Erythroblast (primary cell): ENCODE results near the gene CAMSAP2.
"Not testable (repeated sequence)": the region's sequence is repeated elsewhere in the genome, so short reads cannot be mapped to it uniquely, and the experiment has no call there.

ENCODE experiments used
- DNase-seq, 2 experiments: peaks; one replicate each; lab custom pipeline; 2025; lab: John Stamatoyannopoulos, UW
- GATA1 ChIP-seq: IDR thresholded peaks from 2 replicates; pipeline ENCODE4 v1.6.1; 2011; ENCODE audit warnings: low read depth, mild to moderate bottlenecking, control low read depth, low read length, moderate library complexity
- POLR2A ChIP-seq: IDR thresholded peaks from 2 replicates; pipeline ENCODE4 v1.6.1; 2011; ENCODE audit warnings: mild to moderate bottlenecking, low read length

The CAMSAP2 gene

GRCh38 chr1:200787896-200788387, 49.2 kb downstream of the CAMSAP2 start:
- TF ChIP-seq GATA1 (no peak), POLR2A (no peak)

GRCh38 chr1:200791012-200791411, 52.3 kb downstream of the CAMSAP2 start:
- not testable (repeated sequence) for DNase-seq

More at GRCh38 chr1:200787896-200788387, 49.2 kb downstream of the CAMSAP2 start:
- no peak for DNase-seq

DNA sequence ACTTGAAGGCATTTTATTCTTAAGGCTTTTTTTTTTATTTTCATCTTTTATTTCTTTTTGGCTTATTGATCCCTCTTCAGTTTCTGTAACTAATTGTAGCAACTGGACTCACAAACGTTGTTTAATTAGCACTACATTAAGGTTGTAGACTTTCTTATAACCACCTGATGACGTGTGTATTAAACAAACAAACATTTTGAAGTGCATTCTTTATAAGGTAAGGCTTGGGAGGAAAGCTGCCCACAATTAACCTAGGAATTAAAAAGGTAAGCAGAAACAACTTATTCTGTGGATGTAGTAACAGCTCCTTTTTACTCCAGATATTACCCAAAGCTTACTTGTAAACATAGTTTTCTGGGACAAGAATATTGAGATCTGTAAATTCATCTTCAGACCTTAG, 55.0 kb downstream of the CAMSAP2 start:
- DNase-seq = no peak
- TF ChIP-seq GATA1 (no peak), POLR2A (no peak)

DNA sequence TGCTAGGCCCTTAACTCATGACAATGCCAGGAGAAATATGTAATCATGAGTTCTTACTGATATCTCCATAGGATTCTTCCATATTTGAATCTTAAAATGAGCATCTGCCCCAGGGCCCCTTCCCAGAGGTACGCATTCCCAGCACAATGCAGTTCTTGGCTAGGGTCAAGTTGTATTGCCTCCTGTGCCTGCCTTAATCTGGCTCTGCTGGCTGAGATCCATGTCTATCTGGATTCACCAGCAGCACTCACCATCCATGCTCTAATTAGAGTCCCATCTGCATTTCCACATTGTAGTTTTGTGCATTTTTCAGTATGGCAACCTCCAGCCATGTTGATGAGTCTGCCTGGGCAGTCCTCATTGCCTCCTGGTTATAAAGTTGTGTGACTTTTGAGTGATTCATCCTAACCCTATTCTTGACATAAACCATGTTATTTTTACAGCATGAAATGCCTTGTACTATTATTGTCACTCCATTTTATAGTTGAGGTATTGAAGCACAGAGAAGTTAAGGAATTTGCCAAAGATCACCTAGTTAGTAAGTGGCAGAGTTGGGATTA, 55.9 kb downstream of the CAMSAP2 start:
- DNase-seq = no peak
- no peak for TF ChIP-seq GATA1
- no peak for TF ChIP-seq POLR2A

DNA sequence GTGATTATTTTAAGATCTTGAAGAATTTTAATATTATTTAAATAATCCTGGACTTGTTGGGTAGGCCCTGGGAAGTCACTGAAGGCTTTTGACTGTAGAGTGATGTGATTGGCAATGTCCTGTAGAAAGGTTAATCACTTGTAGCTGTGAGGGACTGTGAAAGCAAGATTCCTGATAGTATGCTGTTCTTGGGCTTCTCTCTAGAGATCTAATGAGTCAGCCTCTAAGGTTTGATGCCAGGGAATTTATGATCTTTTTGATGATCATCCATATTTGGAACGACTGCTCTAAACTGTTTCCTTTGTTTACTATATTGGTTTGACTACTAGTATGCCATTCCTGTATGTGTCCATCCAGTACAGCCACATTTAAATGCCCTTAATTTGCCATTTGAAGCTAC, 56.5 kb downstream of the CAMSAP2 start:
- DNase-seq = no peak
- no peak for TF ChIP-seq POLR2A
- TF ChIP-seq GATA1 = no peak

- no peak for DNase-seq
- no peak for TF ChIP-seq GATA1
- TF ChIP-seq POLR2A = no peak
Observed at GRCh38 chr1:200802042-200802441, 63.3 kb downstream of the CAMSAP2 start.

GRCh38 chr1:200802865-200803512, 64.3 kb downstream of the CAMSAP2 start:
- TF ChIP-seq GATA1 (no peak), POLR2A (no peak)
- DNase-seq = peak; percentile 72 to 87

DNA sequence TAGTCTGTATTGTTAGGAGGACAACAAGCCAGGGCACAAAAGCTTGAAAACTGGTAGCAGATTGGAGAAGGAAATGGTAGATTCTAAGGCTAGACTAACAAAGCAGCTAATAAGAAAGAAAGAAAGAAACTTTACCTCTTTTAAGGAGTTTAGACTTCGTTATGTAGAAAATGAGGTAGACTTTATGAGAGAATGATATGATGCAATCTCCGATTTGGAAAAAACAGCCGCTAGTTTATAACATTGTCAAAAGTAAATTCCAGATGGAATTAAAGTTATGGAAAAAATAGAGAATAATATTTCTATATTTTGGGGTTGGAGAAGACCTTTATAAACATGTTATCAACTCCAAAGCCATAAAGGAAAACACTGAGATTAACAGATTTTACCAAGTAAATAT, 67.0 kb downstream of the CAMSAP2 start:
- TF ChIP-seq POLR2A (no peak), GATA1 (no peak)
- DNase-seq = no peak

GRCh38 chr1:200808846-200809245, 70.2 kb downstream of the CAMSAP2 start:
- no peak for DNase-seq
- TF ChIP-seq POLR2A (no peak), GATA1 (no peak)

DNA sequence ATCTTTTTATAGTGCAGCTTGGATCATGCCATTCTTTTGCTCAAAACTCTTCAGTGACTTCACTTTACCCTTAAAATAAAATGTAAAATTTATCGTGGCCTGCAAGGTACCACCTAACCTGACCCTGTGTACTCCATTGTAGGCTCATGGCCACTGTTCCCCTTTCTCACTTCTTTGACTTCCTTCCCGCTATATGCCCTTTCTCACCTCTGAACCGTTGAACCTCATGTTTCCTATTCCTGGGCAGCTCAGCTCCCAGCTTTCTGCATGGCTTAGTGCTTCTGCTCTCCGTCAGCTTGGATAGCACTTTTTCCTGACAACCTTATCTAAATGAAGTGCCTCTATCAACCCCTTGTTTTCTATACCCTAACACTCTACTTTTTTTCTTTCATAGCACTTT, 73.0 kb downstream of the CAMSAP2 start:
- TF ChIP-seq POLR2A (no peak), GATA1 (no peak)
- no peak for DNase-seq

DNA sequence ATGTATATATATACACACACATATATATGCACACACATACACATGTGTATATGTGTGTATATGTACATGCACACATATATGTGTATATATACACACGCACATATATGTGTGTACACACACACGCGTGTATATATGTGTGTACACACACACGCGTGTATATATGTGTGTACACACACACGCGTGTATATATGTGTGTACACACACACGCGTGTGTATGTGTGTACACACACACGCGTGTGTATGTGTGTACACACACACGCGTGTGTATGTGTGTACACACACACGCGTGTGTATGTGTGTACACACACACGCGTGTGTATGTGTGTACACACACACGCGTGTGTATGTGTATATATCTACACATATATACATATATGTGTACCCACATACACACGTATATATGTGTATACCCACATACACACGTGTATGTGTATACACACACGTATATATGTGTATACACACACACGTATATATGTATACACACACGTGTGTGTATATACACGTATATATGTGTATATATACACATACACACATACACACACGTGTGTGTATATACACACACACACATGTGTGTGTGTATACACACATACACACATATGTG, 78.0 kb downstream of the CAMSAP2 start:
- DNase-seq = not testable (repeated sequence)

GRCh38 chr1:200818248-200818647, 79.6 kb downstream of the CAMSAP2 start:
- no peak for DNase-seq
- no peak for TF ChIP-seq POLR2A
- no peak for TF ChIP-seq GATA1

DNA sequence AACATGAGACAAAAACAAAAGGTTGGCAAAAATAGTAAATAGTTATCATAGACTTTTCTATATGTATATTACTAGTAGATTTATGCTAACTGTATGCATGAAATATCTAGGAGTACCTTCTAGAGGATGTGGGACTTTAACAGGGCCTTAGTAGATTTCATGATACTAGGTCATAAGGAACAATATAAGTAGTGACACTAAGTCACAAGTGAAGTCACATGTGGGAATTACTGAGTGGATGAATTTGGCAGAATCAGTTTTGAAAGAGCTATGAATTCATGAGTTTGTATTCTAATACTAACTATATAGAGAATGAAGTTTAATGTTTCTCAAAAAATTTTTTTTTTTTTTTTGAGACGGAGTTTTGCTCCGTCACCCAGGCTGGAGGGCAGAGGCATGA, 81.0 kb downstream of the CAMSAP2 start:
- TF ChIP-seq POLR2A (no peak), GATA1 (no peak)
- no peak for DNase-seq

- DNase-seq = no peak
- TF ChIP-seq POLR2A (no peak), GATA1 (no peak)
Observed at GRCh38 chr1:200831091-200831490, 92.4 kb downstream of the CAMSAP2 start.

DNA sequence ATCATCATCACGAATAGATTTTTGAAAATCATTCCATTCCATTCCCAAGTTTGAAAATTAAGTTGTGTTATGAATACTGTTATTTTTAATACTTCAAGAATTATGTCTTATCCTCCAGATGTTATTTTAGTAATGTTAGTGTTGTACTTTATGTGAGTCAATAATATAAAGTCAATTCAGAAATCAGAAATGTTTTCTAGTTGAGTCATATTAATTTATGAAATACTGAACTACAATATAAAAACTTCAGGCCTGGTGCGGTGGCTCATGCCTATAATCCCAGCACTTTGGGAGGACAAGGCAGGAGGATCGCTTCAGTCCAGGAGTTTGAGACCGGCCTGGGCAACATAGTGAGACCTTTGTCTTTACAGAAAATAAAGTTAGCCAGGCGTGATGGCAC, 95.7 kb downstream of the CAMSAP2 start:
- TF ChIP-seq GATA1 = no peak
- no peak for TF ChIP-seq POLR2A
- DNase-seq = no peak

- no peak for DNase-seq
- TF ChIP-seq POLR2A = no peak
- no peak for TF ChIP-seq GATA1
Observed at GRCh38 chr1:200836213-200836612, 97.5 kb downstream of the CAMSAP2 start.
